HepG2 (cell line): ENCODE results near the gene NKAIN2. TPM values are rescaled to one million over a fixed set of nuclear protein-coding genes. Genes with fewer than 3 reads are reported as not detected.

ENCODE experiments used
- ATAC-seq: fragments of 200-7000 bp; cut with Tn5 transposase; 3 replicates; pipeline ENCODE4 v1.9.1; 2020; ENCODE audit warnings: mild to moderate bottlenecking, moderate library complexity
- BruUV-seq: library from RNA; stranded (reverse); fragments of 400-500 nt; replicated peaks from 2 replicates; lab custom pipeline; 2021; lab: Mats Ljungman, UMichigan
- CTCF ChIA-PET: fragments of 300-600 bp; formaldehyde crosslinking; extraction: SDS; loops from one replicate; lab custom pipeline; 2021; ENCODE audit warnings: low total read pairs, inconsistent platforms, low intra/inter-chr PET ratio; lab: Yijun Ruan, JAX
- POLR2A ChIA-PET: fragments of 350-600 bp; sonication (Branson Sonifier 250); formaldehyde crosslinking; loops from one replicate; lab custom pipeline; 2020; ENCODE audit warnings: antibody characterized with exemption, inconsistent platforms; lab: Yijun Ruan, JAX
- DNase-seq: peaks from one replicate; pipeline ENCODE4 v3.0.0-alpha.2; 2015; ENCODE audit warnings: low spot score
- FAIRE-seq: peaks from 3 replicates; lab custom pipeline; 2011; peaks lifted over from hg19 to GRCh38; lab: Jason Lieb, UNC
- H2AFZ ChIP-seq: one replicate; pipeline ENCODE4 v1.6.1; 2011; ENCODE audit warnings: low read length, inconsistent platforms
- H3K27ac ChIP-seq: fragments of 300-600 bp; 3 replicates; pipeline ENCODE4 v1.8.0; 2011; ENCODE audit warnings: mixed run types, mild to moderate bottlenecking, mixed read lengths, low read length, inconsistent platforms; ENCODE audit not compliant: insufficient read depth; ENCODE audit errors: extremely low read length
- H3K27me3 ChIP-seq, 2 experiments: fragments of 200-600 bp in 1 of 2; 2 replicates in 1 of 2; 3 replicates in 1 of 2; pipeline versions ENCODE4 v1.6.0 to v1.8.0; 2011; ENCODE audit warnings: low read length in 2 of 2, mild to moderate bottlenecking in 2 of 2, moderate library complexity in 2 of 2, inconsistent platforms in 1 of 2; ENCODE audit not compliant: insufficient read depth in 2 of 2, control insufficient read depth in 1 of 2
- H3K36me3 ChIP-seq, 2 experiments: fragments of 200-600 bp in 1 of 2; replicated peaks in 1 of 2; 2 replicates in 1 of 2; 3 replicates in 1 of 2; pipeline versions ENCODE4 v1.5.1 to v1.8.0; 2011; ENCODE audit warnings: low read length in 2 of 2, inconsistent platforms in 1 of 2; ENCODE audit not compliant: insufficient read depth in 2 of 2, control insufficient read depth in 1 of 2
- H3K4me1 ChIP-seq: 2 replicates; pipeline ENCODE4 v1.5.1; 2012; ENCODE audit warnings: low read length, inconsistent platforms; ENCODE audit not compliant: insufficient read depth
- H3K4me2 ChIP-seq: 2 replicates; pipeline ENCODE4 v1.6.0; 2011; ENCODE audit warnings: low read depth, low read length, inconsistent platforms
- H3K4me3 ChIP-seq, 3 experiments: fragments of 200-600 bp in 1 of 3; sonication (generic), shearing (Covaris generic) in 1 of 3; replicated peaks in 1 of 3; 2 replicates each; pipeline ENCODE4 v1.5.1; 2011 to 2016; ENCODE audit warnings: low read length in 3 of 3, inconsistent platforms in 2 of 3, low read depth in 2 of 3, mild to moderate bottlenecking in 2 of 3, control low read depth in 1 of 3, mixed read lengths in 1 of 3; ENCODE audit not compliant: insufficient read depth in 1 of 3
- H3K79me2 ChIP-seq: one replicate; pipeline ENCODE4 v1.6.1; 2011; ENCODE audit warnings: low read length, inconsistent platforms; ENCODE audit not compliant: insufficient read depth
- H3K9ac ChIP-seq: 2 replicates; pipeline ENCODE4 v1.6.0; 2011; ENCODE audit warnings: mild to moderate bottlenecking, low read depth, low read length, inconsistent platforms; ENCODE audit not compliant: insufficient read depth
- H3K9me3 ChIP-seq: 2 replicates; pipeline ENCODE4 v1.5.1; 2012; ENCODE audit warnings: mild to moderate bottlenecking, low read length
- H4K20me1 ChIP-seq: 2 replicates; pipeline ENCODE4 v1.6.0; 2011; ENCODE audit warnings: inconsistent platforms, mild to moderate bottlenecking, low read length, moderate library complexity; ENCODE audit not compliant: insufficient read depth
- EEA1 ChIP-seq: sonication (generic); formaldehyde crosslinking; IDR thresholded peaks from 2 replicates; pipeline ENCODE4 v1.5.1; 2020; ENCODE audit warnings: mild to moderate bottlenecking, missing genetic modification reagents, borderline replicate concordance
- GATAD1 ChIP-seq: IDR thresholded peaks from 2 replicates; pipeline ENCODE4 v1.6.1; 2016; ENCODE audit warnings: missing genetic modification reagents, missing compliant biosample characterization
- GTF3A ChIP-seq: sonication (generic); formaldehyde crosslinking; conservative IDR thresholded peaks from 2 replicates; pipeline ENCODE4 v1.4.0; 2020; ENCODE audit warnings: mild to moderate bottlenecking, missing genetic modification reagents
- PLRG1 ChIP-seq: fragments of 450-650 bp; conservative IDR thresholded peaks from 2 replicates; pipeline ENCODE4 v1.6.1; 2016
- RCOR2 ChIP-seq: IDR thresholded peaks from 2 replicates; pipeline ENCODE4 v1.6.1; 2016; ENCODE audit warnings: missing biosample characterization, missing genetic modification reagents
- RFXANK ChIP-seq: IDR thresholded peaks from 2 replicates; pipeline ENCODE4 v1.6.1; 2016
- SOX6 ChIP-seq, 2 experiments: fragments of 450-650 bp in 1 of 2; sonication (generic) in 1 of 2; formaldehyde crosslinking in 1 of 2; IDR thresholded peaks; 2 replicates each; pipeline versions ENCODE4 v1.4.0 to v1.6.1; 2017 to 2020; ENCODE audit warnings: antibody characterized with exemption in 1 of 2, mild to moderate bottlenecking in 1 of 2, missing genetic modification reagents in 1 of 2
- ZBTB42 ChIP-seq: sonication (generic); formaldehyde crosslinking; IDR thresholded peaks from 2 replicates; pipeline ENCODE4 v1.5.0; 2020; ENCODE audit warnings: mild to moderate bottlenecking, missing genetic modification reagents
- ZFAT ChIP-seq: sonication (generic); formaldehyde crosslinking; conservative IDR thresholded peaks from 2 replicates; pipeline ENCODE4 v1.8.1; 2023; ENCODE audit warnings: missing genetic modification reagents, inconsistent platforms
- ZFP36 ChIP-seq: fragments of 150-350 bp; IDR thresholded peaks from 2 replicates; pipeline ENCODE4 v1.6.1; 2018; ENCODE audit warnings: borderline replicate concordance, low read length, low read depth; ENCODE audit not compliant: partially characterized antibody
- ZNF260 ChIP-seq: sonication (generic); formaldehyde crosslinking; IDR thresholded peaks from 2 replicates; pipeline ENCODE4 v1.4.0; 2020; ENCODE audit warnings: missing genetic modification reagents, low read depth, mild to moderate bottlenecking, borderline replicate concordance
- ZNF275 ChIP-seq: sonication (generic); formaldehyde crosslinking; IDR thresholded peaks from 2 replicates; pipeline ENCODE4 v1.8.0; 2022; ENCODE audit warnings: missing genetic modification reagents, mild to moderate bottlenecking, inconsistent platforms, borderline replicate concordance
- ZNF678 ChIP-seq: sonication (generic); formaldehyde crosslinking; IDR thresholded peaks from 2 replicates; pipeline ENCODE4 v1.4.0; 2020; ENCODE audit warnings: mild to moderate bottlenecking, missing genetic modification reagents
- ZNF781 ChIP-seq: sonication (generic); formaldehyde crosslinking; IDR thresholded peaks from 2 replicates; pipeline ENCODE4 v1.5.1; 2020; ENCODE audit warnings: borderline replicate concordance, mild to moderate bottlenecking, missing genetic modification reagents; ENCODE audit errors: not compliant biosample characterization
- WGBS: methylation state at CpG from one replicate; pipeline ENCODE4 v1.1.6; 2017; ENCODE audit warnings: low lambda C conversion rate; 5-methylcytosine and 5-hydroxymethylcytosine counted together
- in situ Hi-C: cut with HindIII; loops from 2 replicates; pipeline ENCODE4 v1.10.0; 2017; ENCODE audit warnings: low pct_unique_long_range_greater_than_20kb; ENCODE audit not compliant: extremely low pct_ligation_motif_present
- intact Hi-C: fragments of 100-400 bp; cut with micrococcal nuclease; formaldehyde crosslinking; loops from one replicate; pipeline ENCODE4 v1.10.0; 2022; ENCODE audit not compliant: unreplicated experiment
- polyA plus RNA-seq, 8 experiments: library from polyadenylated mRNA; depleted of rRNA in 3 of 8; stranded (reverse) in 7 of 8; unstranded in 1 of 8; fragments of >200 nt; fragmentation: Illumina TruSeq in 4 of 8; extraction: Trizol in 4 of 8; gene quantifications; 2 replicates each; pipeline versions ENCODE4 v1.2.1 to v1.2.3, GENCODE V29; 2011 to 2016; ENCODE audit warnings: low read depth in 4 of 8, missing spikeins in 1 of 8, mixed read lengths in 1 of 8; ENCODE audit not compliant: insufficient read depth in 1 of 8
- total RNA-seq, 5 experiments: library from RNA; depleted of rRNA; stranded (reverse); fragments of >200 nt; fragmentation: Illumina TruSeq; extraction: Trizol; gene quantifications; 2 replicates each; pipeline ENCODE4 v1.2.3, GENCODE V29; 2016; ENCODE audit warnings: low read depth in 1 of 5
- TF ChIP-seq, protein P1 (sequence below): sonication (generic); formaldehyde crosslinking; IDR thresholded peaks from 2 replicates; pipeline ENCODE4 v1.4.0; 2020; ENCODE audit warnings: missing genetic modification reagents
- TF ChIP-seq, protein P2 (sequence below): sonication (generic); formaldehyde crosslinking; IDR thresholded peaks from 2 replicates; pipeline ENCODE4 v1.4.0; 2020; ENCODE audit warnings: missing genetic modification reagents
- TF ChIP-seq, protein P3 (sequence below): sonication (generic); formaldehyde crosslinking; IDR thresholded peaks from 2 replicates; pipeline ENCODE4 v1.4.0; 2020; ENCODE audit warnings: missing genetic modification reagents, borderline replicate concordance

Gene NKAIN2
- total and polyA plus RNA-seq, 2 of the 13 experiments (the other 11 are each of a cell fraction or from before 2014, with no cell fraction given) = not detected

GRCh38 chr6:124273701-124274100 is 470.0 kb downstream of the NKAIN2 start:
- WGBS = 3% methylated on average over 1 of the region's 1 CpG
- no peak overlapping the region for H3K4me3 ChIP-seq
- H3K27ac ChIP-seq = no peak overlapping the region
- CTCF ChIA-PET = no interaction called here
- H2AFZ ChIP-seq = no peak overlapping the region
- H4K20me1 ChIP-seq = no peaks in the 10 kb centered on the region
- in situ Hi-C loops (no loop called here), intact Hi-C loops (no loop called here)
- no TSS peak for BruUV-seq
- DNase-seq (no peak), FAIRE-seq (no peak), ATAC-seq (no peak)
- no peak overlapping the region for H3K9ac ChIP-seq
- no peaks in the 10 kb centered on the region for H3K4me1 ChIP-seq
- H3K9me3 ChIP-seq = 0 out of 2 replicates have a peak, but pooled peaks cover 4% of the 10 kb centered on the region
- H3K36me3 ChIP-seq = no peaks in the 10 kb centered on the region
- H3K4me2 ChIP-seq = no peak overlapping the region
- no peaks in the 10 kb centered on the region for H3K27me3 ChIP-seq
- POLR2A ChIA-PET = no interaction called here
- no peaks in the 10 kb centered on the region for H3K79me2 ChIP-seq
- TF ChIP-seq GTF3A (CRISPR knock-in tag) (no peak), RCOR2 (CRISPR knock-in tag) (no peak), ZBTB42 (CRISPR knock-in tag) (no peak), ZNF275 (CRISPR knock-in tag) (no peak), GATAD1 (CRISPR knock-in tag) (no peak), ZNF678 (CRISPR knock-in tag) (no peak), PLRG1 (no peak), EEA1 (CRISPR knock-in tag) (no peak), ZFP36 (no peak), ZNF781 (no peak), RFXANK (CRISPR knock-in tag) (no peak), ZFAT (CRISPR knock-in tag) (no peak), ZNF260 (CRISPR knock-in tag) (no peak), SOX6 (IDR thresholded peaks at IDR 0.05) (no peak), SOX6 (CRISPR knock-in tag; IDR thresholded peaks at IDR 0.05) (no peak)
- TF ChIP-seq, protein P1, sequence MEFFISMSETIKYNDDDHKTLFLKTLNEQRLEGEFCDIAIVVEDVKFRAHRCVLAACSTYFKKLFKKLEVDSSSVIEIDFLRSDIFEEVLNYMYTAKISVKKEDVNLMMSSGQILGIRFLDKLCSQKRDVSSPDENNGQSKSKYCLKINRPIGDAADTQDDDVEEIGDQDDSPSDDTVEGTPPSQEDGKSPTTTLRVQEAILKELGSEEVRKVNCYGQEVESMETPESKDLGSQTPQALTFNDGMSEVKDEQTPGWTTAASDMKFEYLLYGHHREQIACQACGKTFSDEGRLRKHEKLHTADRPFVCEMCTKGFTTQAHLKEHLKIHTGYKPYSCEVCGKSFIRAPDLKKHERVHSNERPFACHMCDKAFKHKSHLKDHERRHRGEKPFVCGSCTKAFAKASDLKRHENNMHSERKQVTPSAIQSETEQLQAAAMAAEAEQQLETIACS (CRISPR knock-in tag) = no peak
- TF ChIP-seq, protein P2, sequence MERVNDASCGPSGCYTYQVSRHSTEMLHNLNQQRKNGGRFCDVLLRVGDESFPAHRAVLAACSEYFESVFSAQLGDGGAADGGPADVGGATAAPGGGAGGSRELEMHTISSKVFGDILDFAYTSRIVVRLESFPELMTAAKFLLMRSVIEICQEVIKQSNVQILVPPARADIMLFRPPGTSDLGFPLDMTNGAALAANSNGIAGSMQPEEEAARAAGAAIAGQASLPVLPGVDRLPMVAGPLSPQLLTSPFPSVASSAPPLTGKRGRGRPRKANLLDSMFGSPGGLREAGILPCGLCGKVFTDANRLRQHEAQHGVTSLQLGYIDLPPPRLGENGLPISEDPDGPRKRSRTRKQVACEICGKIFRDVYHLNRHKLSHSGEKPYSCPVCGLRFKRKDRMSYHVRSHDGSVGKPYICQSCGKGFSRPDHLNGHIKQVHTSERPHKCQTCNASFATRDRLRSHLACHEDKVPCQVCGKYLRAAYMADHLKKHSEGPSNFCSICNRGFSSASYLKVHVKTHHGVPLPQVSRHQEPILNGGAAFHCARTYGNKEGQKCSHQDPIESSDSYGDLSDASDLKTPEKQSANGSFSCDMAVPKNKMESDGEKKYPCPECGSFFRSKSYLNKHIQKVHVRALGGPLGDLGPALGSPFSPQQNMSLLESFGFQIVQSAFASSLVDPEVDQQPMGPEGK = no peak
- TF ChIP-seq, protein P3, sequence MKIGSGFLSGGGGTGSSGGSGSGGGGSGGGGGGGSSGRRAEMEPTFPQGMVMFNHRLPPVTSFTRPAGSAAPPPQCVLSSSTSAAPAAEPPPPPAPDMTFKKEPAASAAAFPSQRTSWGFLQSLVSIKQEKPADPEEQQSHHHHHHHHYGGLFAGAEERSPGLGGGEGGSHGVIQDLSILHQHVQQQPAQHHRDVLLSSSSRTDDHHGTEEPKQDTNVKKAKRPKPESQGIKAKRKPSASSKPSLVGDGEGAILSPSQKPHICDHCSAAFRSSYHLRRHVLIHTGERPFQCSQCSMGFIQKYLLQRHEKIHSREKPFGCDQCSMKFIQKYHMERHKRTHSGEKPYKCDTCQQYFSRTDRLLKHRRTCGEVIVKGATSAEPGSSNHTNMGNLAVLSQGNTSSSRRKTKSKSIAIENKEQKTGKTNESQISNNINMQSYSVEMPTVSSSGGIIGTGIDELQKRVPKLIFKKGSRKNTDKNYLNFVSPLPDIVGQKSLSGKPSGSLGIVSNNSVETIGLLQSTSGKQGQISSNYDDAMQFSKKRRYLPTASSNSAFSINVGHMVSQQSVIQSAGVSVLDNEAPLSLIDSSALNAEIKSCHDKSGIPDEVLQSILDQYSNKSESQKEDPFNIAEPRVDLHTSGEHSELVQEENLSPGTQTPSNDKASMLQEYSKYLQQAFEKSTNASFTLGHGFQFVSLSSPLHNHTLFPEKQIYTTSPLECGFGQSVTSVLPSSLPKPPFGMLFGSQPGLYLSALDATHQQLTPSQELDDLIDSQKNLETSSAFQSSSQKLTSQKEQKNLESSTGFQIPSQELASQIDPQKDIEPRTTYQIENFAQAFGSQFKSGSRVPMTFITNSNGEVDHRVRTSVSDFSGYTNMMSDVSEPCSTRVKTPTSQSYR = no peak
